ENCODE data around the gene SPRR2A.
"Not testable (repeated sequence)": the region's sequence is repeated elsewhere in the genome, so short reads cannot be mapped to it uniquely, and the experiment has no call there.

Gene SPRR2A

GRCh38 chr1:153057375-153057774 lies at the start of gene SPRR2A:
SPRR2A (minus strand) TSS chr1:153057512; CDS start chr1:153056735, 777 bp downstream.
- peak; percentile 2 for DNase-seq

DNA sequence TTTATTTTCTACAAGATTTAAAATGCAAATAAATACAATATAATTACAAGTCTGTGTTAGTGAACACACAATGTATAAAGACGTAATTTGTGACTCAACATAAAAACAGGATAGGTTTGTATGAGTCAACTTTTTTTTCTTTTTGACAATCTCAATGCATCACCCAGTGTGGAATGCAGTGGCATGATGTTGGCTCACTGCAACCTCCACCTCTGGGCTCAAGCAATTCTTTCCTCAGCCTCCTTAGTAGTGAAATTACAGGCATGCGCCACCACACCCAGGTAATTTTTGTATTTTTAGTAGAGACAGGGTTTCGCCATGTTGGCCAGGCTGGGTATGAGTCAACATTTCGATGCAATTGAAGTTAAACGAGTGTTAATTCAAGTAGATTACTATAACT lies 42.9 kb upstream of the SPRR2A start:
- no peak for DNase-seq

DNA sequence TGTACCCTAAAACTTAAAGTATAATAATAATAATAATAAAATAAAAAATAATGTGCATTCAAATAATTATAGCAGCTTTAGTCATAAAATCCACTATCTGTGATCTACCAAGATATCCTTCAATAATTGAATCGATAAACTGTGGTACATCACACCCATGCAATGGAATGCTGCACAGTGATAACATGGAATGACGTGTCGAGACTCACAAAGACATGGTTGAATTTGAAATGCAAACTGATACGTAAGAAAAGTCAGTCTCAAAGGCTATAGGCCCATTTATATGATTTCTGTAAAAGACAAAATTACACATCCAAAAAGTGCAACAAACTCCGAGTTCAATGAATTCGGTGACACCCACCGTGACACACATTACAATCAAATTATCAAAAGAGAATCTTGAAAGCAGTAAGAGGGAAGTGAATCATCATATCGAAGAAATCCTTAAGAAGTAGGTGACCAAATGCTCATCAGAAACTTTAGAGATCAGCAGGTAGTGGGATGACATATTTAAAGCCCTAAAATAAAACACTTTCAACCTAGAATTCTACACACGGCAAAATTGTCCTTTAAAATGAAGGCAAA lies 42.2 kb upstream of the SPRR2A start:
- no peak for DNase-seq

GRCh38 chr1:153095764-153096163 lies 38.5 kb upstream of the SPRR2A start:
- DNase-seq = no peak

- no peak for DNase-seq
Observed at GRCh38 chr1:153094426-153094825, 37.1 kb upstream of the SPRR2A start, which contains the start of gene SPRR2E. SPRR2E (minus strand) TSS chr1:153094526; CDS start chr1:153093751, 775 bp downstream.

DNA sequence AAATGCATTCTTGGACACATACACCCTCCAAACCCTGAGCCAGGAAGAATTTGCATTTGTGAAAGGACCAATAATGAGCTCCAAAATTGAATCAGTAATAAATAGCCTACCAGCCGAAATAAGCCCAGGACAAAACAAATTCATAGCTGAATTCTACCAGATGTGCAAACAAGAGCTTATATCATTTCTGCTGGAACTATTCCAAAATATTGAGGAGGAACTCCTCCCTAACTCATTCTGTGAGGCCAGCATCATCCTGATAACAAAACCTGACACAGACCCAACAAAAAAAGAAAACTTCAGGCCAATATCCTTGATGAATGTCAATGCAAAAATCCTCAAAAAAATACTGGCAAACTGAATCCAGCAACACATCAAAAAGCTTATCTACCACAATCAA lies 30.3 kb upstream of the SPRR2A start:
- DNase-seq = no peak

- DNase-seq = no peak
Observed at GRCh38 chr1:153081736-153082135, 24.4 kb upstream of the SPRR2A start.

DNA sequence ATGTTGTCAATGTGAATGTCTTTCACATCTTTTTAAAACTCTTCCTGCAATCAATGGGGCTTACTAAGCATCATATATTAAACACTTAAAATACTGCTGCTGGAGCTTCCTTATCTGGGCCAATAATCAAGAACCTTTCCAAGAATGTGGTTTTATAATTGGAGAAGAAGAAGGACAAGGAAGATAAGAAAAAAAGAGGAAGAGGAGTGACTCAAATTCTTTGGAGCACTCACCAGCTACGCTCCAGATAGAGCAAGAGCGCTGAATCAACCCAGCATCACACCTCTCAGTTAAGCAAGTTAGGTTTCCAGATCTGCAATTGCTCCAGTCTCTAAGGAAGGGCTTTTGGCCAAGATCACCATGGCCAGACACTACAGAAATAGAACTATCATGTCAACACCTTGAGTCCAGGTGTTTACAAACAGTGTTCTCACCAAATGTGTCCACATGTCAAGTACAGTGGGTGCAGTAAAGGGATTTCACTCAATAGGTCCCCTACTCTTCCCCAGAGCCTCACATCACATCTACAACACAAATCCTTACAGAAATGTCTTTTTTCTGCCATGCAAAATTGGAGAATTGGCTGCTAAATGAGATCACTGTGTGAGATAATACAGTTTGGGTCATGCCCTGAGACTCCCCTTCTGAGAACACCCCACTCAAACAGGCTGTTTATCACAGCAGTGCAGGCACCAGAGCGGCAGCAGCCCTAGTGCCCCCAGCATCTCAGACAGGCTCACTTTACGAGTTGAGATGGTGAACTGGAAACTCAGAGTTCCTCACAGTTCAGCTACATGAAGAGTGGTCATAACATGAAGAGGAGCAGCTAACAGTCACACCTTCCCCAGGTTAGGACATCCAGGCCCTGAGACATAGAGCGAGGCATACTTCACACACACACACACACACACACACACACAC lies 15.8 kb upstream of the SPRR2A start:
- DNase-seq = no peak

GRCh38 chr1:153071511-153071910 lies 14.2 kb upstream of the SPRR2A start, which contains the start of gene SPRR2B:
SPRR2B (minus strand) TSS chr1:153071611; CDS start chr1:153070839, 772 bp downstream.
- DNase-seq = no peak

DNA sequence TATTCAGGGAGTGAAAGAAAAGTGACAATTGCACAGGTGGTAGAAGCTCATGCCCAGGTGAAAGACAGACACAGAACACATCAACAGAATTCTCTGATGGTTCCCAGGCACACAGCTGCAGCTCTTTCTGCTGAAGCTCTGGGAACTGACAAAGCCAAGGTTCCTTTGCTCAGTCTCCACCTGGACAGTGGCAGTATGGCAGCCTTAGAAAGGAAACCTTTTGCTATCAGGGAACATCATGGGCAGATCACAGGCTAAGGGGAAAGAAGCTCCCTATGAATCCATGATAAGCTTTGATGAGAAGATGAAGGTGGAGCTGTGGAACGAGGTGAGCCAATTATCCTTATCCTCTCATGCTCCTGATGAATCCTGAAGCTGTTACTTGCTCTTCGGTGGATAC lies 12.9 kb upstream of the SPRR2A start:
- DNase-seq = no peak

GRCh38 chr1:153058826-153059784 lies 1.8 kb upstream of the SPRR2A start:
- DNase-seq = no peak

DNA sequence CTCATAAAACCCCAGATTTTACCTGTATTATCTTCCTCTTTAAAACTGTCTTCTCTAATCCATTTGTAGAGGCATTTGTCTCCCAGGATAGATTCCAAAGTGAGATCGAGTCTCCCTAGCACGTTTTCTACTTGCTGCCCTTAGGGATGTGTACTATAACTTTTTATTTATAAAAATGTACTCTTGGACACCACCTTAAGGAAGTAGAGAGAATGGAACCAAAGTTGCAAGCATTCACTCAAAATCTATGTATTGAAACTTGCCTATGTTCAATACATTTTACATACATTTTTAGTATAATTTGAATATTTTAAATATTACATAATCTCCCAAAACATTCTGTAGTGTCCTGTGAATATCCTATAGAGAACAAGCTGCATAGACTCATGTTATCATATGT lies 842 bp upstream of the SPRR2A start:
- no peak for DNase-seq

- DNase-seq = not testable (repeated sequence)
Observed at GRCh38 chr1:153056111-153056510, 1.2 kb downstream of the SPRR2A start.

- DNase-seq = no peak
Observed at GRCh38 chr1:153049211-153049610, 8.1 kb downstream of the SPRR2A start.

DNA sequence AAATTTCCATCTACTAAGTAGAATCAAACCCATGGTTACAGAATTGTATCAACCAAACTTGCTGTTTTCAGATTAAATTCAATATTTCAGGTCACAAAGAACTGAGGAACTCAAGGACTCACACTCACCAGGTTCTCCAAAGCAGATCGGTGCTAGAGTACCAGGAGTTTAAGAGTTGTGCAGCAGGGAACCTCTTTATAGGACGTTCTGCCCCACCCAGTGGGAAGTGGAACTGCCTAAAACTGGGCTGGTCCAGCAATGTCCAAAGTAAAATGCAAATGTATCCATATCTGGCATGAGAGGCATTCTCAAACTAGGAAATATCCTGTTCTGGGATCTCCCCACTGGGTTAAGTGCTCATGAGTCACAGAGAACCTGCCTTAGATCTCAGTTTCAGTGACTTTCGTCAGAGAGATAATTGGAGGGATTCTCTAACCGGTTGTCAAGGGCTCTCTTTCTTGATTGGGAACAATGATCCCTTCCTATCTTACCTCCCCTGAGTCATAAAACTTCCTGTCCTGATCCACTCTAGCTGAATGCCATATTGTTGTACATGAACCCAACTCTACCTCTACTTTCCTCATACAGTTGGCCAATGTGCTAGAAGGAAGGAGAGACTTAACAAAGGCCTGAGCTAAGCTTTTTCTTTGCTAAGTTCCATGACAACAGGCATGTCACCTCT lies 16.2 kb downstream of the SPRR2A start, which contains the start of gene SPRR2D:
TSS of gene SPRR2D (minus strand) at position 171 of the 682 bp plus-strand sequence. CDS start 774 bp downstream, outside the sequence.
- no peak for DNase-seq

- DNase-seq = no peak
Observed at GRCh38 chr1:153035211-153035610, 22.1 kb downstream of the SPRR2A start.

- DNase-seq = peak; percentile 47
Observed at GRCh38 chr1:153032677-153033308, 24.5 kb downstream of the SPRR2A start.

DNA sequence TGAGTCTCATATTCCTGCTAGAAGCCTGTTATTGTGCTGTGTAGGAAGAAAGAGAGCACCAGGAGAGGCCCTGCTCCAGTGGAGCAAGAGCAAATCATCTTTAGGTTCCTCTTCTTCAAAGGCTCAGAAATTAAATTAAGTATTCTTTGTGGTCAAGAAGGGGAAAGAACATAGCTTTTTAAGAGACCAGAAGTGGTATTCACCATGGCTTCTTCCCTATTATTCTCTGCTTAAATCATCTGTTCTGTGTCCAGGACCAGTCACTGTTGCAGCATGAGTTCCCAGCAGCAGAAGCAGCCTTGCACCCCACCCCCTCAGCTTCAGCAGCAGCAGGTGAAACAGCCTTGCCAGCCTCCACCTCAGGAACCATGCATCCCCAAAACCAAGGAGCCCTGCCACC lies 25.2 kb downstream of the SPRR2A start:
- DNase-seq = peak; percentile 6

DNA sequence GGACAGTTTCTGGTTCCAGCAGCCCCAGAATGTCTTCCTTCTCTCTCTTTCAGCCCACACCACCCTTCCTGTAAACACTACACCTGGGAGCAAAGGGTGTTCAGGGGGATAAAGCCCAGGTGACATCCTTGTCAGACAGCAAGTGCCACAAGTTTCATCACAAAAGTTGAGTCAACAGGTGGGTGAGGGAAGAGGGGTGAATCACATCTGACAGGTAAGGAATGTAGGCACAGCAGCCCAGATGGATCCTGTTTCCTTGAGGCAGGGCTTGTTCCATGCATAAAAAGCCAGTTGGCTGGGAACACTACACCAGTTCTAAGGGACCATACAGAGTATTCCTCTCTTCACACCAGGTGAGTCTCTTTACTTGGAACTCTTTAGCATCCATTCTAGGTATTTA lies 26.4 kb downstream of the SPRR2A start, which contains the start of gene SPRR1B:
TSS of gene SPRR1B (plus strand) at position 309 of the 400 bp plus-strand sequence. CDS start 1,143 bp downstream, outside the sequence.
- no peak for DNase-seq

DNA sequence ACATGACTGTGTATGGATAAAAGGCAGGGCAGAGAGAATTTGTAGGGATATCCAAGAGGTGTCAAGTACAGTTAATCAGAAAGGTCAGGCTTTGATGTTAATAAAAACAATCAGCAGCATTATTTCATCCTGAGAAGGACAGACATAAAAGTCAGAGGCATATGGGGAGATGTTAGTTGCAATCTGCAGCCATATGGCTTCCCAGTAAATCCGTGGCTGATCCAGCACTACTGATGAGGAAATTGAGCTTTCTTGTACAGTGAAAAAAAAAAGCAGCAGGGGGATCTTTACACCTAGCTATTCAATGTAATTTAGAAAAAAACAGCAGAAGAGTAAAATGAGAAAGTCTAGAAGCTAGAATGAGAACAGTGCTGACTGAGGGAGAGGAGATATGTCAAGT lies 28.5 kb downstream of the SPRR2A start:
- no peak for DNase-seq

- no peak for DNase-seq
Observed at GRCh38 chr1:153025797-153026196, 31.5 kb downstream of the SPRR2A start.
